H9 (cell line): ENCODE data around the gene SSTR4. TPM values are rescaled to one million over a fixed set of nuclear protein-coding genes. Genes with fewer than 3 reads are reported as not detected.

Experiments
- DNase-seq: peaks from one replicate; pipeline ENCODE4 v3.0.0-alpha.2; 2017
- H2AFZ ChIP-seq: one replicate; pipeline ENCODE4 v1.6.1; 2013; ENCODE audit warnings: mild to moderate bottlenecking, low read length, control low read depth, moderate library complexity
- H2AK5ac ChIP-seq: 2 replicates; pipeline ENCODE4 v1.6.1; 2013; ENCODE audit warnings: low read length, control low read depth, mixed read lengths; ENCODE audit not compliant: insufficient read length
- H2BK120ac ChIP-seq: one replicate; pipeline ENCODE4 v1.6.1; 2013; ENCODE audit warnings: low read depth, mild to moderate bottlenecking, low read length, control low read depth, inconsistent platforms; ENCODE audit not compliant: poor library complexity, severe bottlenecking
- H2BK12ac ChIP-seq: 2 replicates; pipeline ENCODE4 v1.6.1; 2013; ENCODE audit warnings: low read length, control low read depth, mixed read lengths, low read depth; ENCODE audit not compliant: insufficient read length
- H2BK15ac ChIP-seq: 2 replicates; pipeline ENCODE4 v1.6.1; 2013; ENCODE audit warnings: low read depth, low read length, control low read depth
- H2BK20ac ChIP-seq: one replicate; pipeline ENCODE4 v1.6.1; 2013; ENCODE audit warnings: low read depth, mild to moderate bottlenecking, low read length, control low read depth, inconsistent platforms; ENCODE audit not compliant: poor library complexity, severe bottlenecking
- H2BK5ac ChIP-seq: 2 replicates; pipeline ENCODE4 v1.6.1; 2013; ENCODE audit warnings: low read length, control low read depth, mixed read lengths; ENCODE audit not compliant: insufficient read length
- H3K14ac ChIP-seq: 2 replicates; pipeline ENCODE4 v1.6.1; 2013; ENCODE audit warnings: low read length, control low read depth; ENCODE audit not compliant: insufficient read depth
- H3K18ac ChIP-seq: 2 replicates; pipeline ENCODE4 v1.6.1; 2013; ENCODE audit warnings: low read depth, mild to moderate bottlenecking, mixed read lengths, low read length, control low read depth; ENCODE audit not compliant: insufficient read length
- H3K23ac ChIP-seq: 2 replicates; pipeline ENCODE4 v1.6.1; 2013; ENCODE audit warnings: low read length, control low read depth, mixed read lengths, low read depth; ENCODE audit not compliant: insufficient read length
- H3K23me2 ChIP-seq: 2 replicates; pipeline ENCODE4 v1.6.1; 2013; ENCODE audit warnings: low read depth, mild to moderate bottlenecking, mixed read lengths, low read length, control low read depth; ENCODE audit not compliant: insufficient read length, poor library complexity, severe bottlenecking
- H3K27ac ChIP-seq: 2 replicates; pipeline ENCODE4 v1.5.1; 2013; ENCODE audit warnings: low read length, control low read depth, mixed read lengths, low read depth; ENCODE audit not compliant: insufficient read length
- H3K27me3 ChIP-seq: 2 replicates; pipeline ENCODE4 v1.6.1; 2013; ENCODE audit warnings: low read length, control low read depth, inconsistent platforms; ENCODE audit not compliant: insufficient read depth
- H3K4ac ChIP-seq: 2 replicates; pipeline ENCODE4 v1.6.1; 2013; ENCODE audit warnings: low read depth, mild to moderate bottlenecking, control low read depth, inconsistent platforms, low read length, moderate library complexity
- H3K4me1 ChIP-seq: 2 replicates; pipeline ENCODE4 v1.6.1; 2013; ENCODE audit warnings: low read length, control low read depth, inconsistent platforms; ENCODE audit not compliant: insufficient read depth
- H3K4me2 ChIP-seq: 2 replicates; pipeline ENCODE4 v1.6.1; 2013; ENCODE audit warnings: low read length, control low read depth, mixed read lengths; ENCODE audit not compliant: insufficient read length, insufficient read depth
- H3K56ac ChIP-seq: 2 replicates; pipeline ENCODE4 v1.6.1; 2013; ENCODE audit warnings: low read depth, mild to moderate bottlenecking, mixed read lengths, low read length, control low read depth; ENCODE audit not compliant: insufficient read length
- H3K79me1 ChIP-seq: 2 replicates; pipeline ENCODE4 v1.6.1; 2013; ENCODE audit warnings: low read depth, mild to moderate bottlenecking, moderate library complexity, low read length, control low read depth, inconsistent platforms; ENCODE audit not compliant: insufficient read depth, poor library complexity, severe bottlenecking
- H3K79me2 ChIP-seq: 2 replicates; pipeline ENCODE4 v1.6.1; 2013; ENCODE audit warnings: low read length, control low read depth, inconsistent platforms; ENCODE audit not compliant: insufficient read depth
- H3K9ac ChIP-seq: 2 replicates; pipeline ENCODE4 v1.6.1; 2013; ENCODE audit warnings: low read length, control low read depth, mixed read lengths; ENCODE audit not compliant: insufficient read length; ENCODE audit errors: extremely low read depth
- H3K9me3 ChIP-seq: one replicate; pipeline ENCODE4 v1.6.1; 2013; ENCODE audit warnings: low read depth, low read length, inconsistent platforms; ENCODE audit not compliant: control insufficient read depth
- H3T11ph ChIP-seq: one replicate; pipeline ENCODE4 v1.6.1; 2013; ENCODE audit warnings: mild to moderate bottlenecking, low read length, control low read depth, inconsistent platforms
- H4K20me1 ChIP-seq: one replicate; pipeline ENCODE4 v1.6.1; 2013; ENCODE audit not compliant: control insufficient read depth, insufficient read length, insufficient read depth
- H4K5ac ChIP-seq: 2 replicates; pipeline ENCODE4 v1.6.1; 2013; ENCODE audit warnings: low read depth, mild to moderate bottlenecking, mixed read lengths, low read length, control low read depth; ENCODE audit not compliant: insufficient read length
- H4K8ac ChIP-seq: replicated peaks from 2 replicates; pipeline ENCODE4 v1.6.1; 2013; ENCODE audit warnings: low read length, control low read depth, mixed read lengths, low read depth; ENCODE audit not compliant: insufficient read length
- H4K91ac ChIP-seq: 2 replicates; pipeline ENCODE4 v1.6.1; 2013; ENCODE audit warnings: low read depth, mild to moderate bottlenecking, moderate library complexity, mixed read lengths, low read length, control low read depth; ENCODE audit not compliant: insufficient read length
- H3K27ac Mint-ChIP-seq, 3 experiments: 2 replicates in 2 of 3; 3 replicates in 1 of 3; pipeline ENCODE4 v1.8.0; 2020 to 2021; ENCODE audit warnings: mixed read lengths in 3 of 3, mild to moderate bottlenecking in 1 of 3, moderate library complexity in 1 of 3
- H3K27me3 Mint-ChIP-seq: 2 replicates; pipeline ENCODE4 v1.8.0; 2021; ENCODE audit warnings: low read depth, mild to moderate bottlenecking, moderate library complexity, mixed read lengths
- H3K36me3 Mint-ChIP-seq, 3 experiments: 2 replicates in 2 of 3; 3 replicates in 1 of 3; pipeline ENCODE4 v1.8.0; 2020 to 2021; ENCODE audit warnings: low read depth in 3 of 3, mixed read lengths in 3 of 3; ENCODE audit not compliant: insufficient read depth in 1 of 3
- H3K4me1 Mint-ChIP-seq, 2 experiments: 2 replicates each; pipeline ENCODE4 v1.8.0; 2020; ENCODE audit warnings: mixed read lengths in 2 of 2
- H3K4me3 Mint-ChIP-seq, 2 experiments: 2 replicates in 1 of 2; 3 replicates in 1 of 2; pipeline ENCODE4 v1.8.0; 2020 to 2021; ENCODE audit warnings: mild to moderate bottlenecking in 2 of 2, mixed read lengths in 2 of 2, moderate library complexity in 1 of 2
- H3K9me3 Mint-ChIP-seq, 2 experiments: 2 replicates in 1 of 2; 3 replicates in 1 of 2; pipeline ENCODE4 v1.8.0; 2020; ENCODE audit warnings: mild to moderate bottlenecking in 2 of 2, mixed read lengths in 2 of 2, moderate library complexity in 1 of 2
- WGBS: extraction: QIAGEN DNeasy Blood & Tissue Kit; methylation state at CpG from one replicate; pipeline ENCODE4 v1.1.7; 2013; ENCODE audit warnings: missing lambda C conversion rate, low lambda C conversion rate, mixed read lengths; ENCODE audit not compliant: insufficient read length; ENCODE audit errors: extremely low coverage; 5-methylcytosine and 5-hydroxymethylcytosine counted together
- total RNA-seq: library from RNA; stranded (reverse); gene quantifications from 2 replicates; pipeline ENCODE4 v1.2.1, GENCODE V29; 2021
- TF ChIP-seq, protein P1 (sequence below): fragments of 200-600 bp; sonication (generic); conservative IDR thresholded peaks from 3 replicates; pipeline ENCODE4 v1.8.0; 2021; ENCODE audit warnings: antibody characterized with exemption, mild to moderate bottlenecking

The SSTR4 gene
- total RNA-seq, 1 experiment from 2014 or later = not detected

DNA sequence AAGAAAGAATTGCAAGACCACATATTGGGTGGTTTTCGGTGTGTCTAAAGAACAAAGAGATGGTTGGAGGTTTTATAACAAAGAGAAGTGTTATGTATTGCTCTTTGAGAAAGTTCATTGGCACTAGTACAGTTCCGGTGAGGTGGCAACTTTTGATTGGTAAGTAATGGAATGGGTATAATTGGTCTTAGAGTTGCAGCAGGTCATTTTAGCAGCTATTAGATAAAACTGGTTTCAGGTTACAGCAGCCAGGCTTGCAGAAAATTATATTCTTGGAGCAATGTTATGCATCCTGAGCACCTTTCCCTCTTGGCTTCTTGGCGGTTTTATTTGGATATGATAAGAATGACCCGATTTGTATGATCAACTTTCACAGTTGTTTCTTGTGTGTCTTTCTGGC is 12.3 kb upstream of the SSTR4 start:
- H2AFZ ChIP-seq = no peak overlapping the region
- no peaks in the 10 kb centered on the region for H4K20me1 ChIP-seq
- H3K79me2 ChIP-seq = no peaks in the 10 kb centered on the region
- no peak overlapping the region for H4K8ac ChIP-seq
- no peak overlapping the region for H3K56ac ChIP-seq
- WGBS = no CpG with 5 or more reads among the region's 4 CpGs
- H2AK5ac ChIP-seq = no peak overlapping the region
- no peak for DNase-seq
- H4K91ac ChIP-seq = no peak overlapping the region
- H3K23ac ChIP-seq = no peak overlapping the region
- no peak overlapping the region for H3K14ac ChIP-seq
- H3K18ac ChIP-seq = no peak overlapping the region
- H3K23me2 ChIP-seq = no peaks in the 10 kb centered on the region
- no peaks in the 10 kb centered on the region for H3K79me1 ChIP-seq
- no peak overlapping the region for H3K4me2 ChIP-seq
- H2BK12ac ChIP-seq = no peak overlapping the region
- no peak overlapping the region for H3K4ac ChIP-seq
- no peak overlapping the region for H4K5ac ChIP-seq
- Mint-ChIP-seq H3K4me3 (no peak overlapping the region), H3K36me3 (no peaks in the 10 kb centered on the region; a peak in 1 of 7 replicates), H3K4me1 (peaks cover 5% of the 10 kb centered on the region in 2 experiments; a peak in 3 of 4 replicates), H3K27me3 (peaks cover 6% of the 10 kb centered on the region), H3K9me3 (no peaks in the 10 kb centered on the region), H3K27ac (no peak overlapping the region)
- H2BK5ac ChIP-seq = no peak overlapping the region
- no peak overlapping the region for H2BK20ac ChIP-seq
- TF ChIP-seq, protein P1, sequence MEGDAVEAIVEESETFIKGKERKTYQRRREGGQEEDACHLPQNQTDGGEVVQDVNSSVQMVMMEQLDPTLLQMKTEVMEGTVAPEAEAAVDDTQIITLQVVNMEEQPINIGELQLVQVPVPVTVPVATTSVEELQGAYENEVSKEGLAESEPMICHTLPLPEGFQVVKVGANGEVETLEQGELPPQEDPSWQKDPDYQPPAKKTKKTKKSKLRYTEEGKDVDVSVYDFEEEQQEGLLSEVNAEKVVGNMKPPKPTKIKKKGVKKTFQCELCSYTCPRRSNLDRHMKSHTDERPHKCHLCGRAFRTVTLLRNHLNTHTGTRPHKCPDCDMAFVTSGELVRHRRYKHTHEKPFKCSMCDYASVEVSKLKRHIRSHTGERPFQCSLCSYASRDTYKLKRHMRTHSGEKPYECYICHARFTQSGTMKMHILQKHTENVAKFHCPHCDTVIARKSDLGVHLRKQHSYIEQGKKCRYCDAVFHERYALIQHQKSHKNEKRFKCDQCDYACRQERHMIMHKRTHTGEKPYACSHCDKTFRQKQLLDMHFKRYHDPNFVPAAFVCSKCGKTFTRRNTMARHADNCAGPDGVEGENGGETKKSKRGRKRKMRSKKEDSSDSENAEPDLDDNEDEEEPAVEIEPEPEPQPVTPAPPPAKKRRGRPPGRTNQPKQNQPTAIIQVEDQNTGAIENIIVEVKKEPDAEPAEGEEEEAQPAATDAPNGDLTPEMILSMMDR = no peak
- H3K9ac ChIP-seq = no peak overlapping the region
- no peak overlapping the region for H2BK15ac ChIP-seq
- no peak overlapping the region for H3K27ac ChIP-seq
- H2BK120ac ChIP-seq = no peak overlapping the region
- no peaks in the 10 kb centered on the region for H3K9me3 ChIP-seq
- no peaks in the 10 kb centered on the region for H3K27me3 ChIP-seq
- H3T11ph ChIP-seq = no peak overlapping the region
- no peaks in the 10 kb centered on the region for H3K4me1 ChIP-seq
